GM21381 (cell line): ENCODE data around the gene CAPN5.
"Not testable (repeated sequence)": the region's sequence is repeated elsewhere in the genome, so short reads cannot be mapped to it uniquely, and the experiment has no call there.

Experiments
- ATAC-seq: cut with Tn5 transposase; IDR thresholded peaks from one replicate; pipeline ENCODE4 v1.9.1; 2021; ENCODE audit warnings: mild to moderate bottlenecking, moderate library complexity; ENCODE audit not compliant: unreplicated experiment

CAPN5 gene

GRCh38 chr11:77095551-77096490 lies 29.1 kb downstream of the CAPN5 start:
- no peak for ATAC-seq

DNA sequence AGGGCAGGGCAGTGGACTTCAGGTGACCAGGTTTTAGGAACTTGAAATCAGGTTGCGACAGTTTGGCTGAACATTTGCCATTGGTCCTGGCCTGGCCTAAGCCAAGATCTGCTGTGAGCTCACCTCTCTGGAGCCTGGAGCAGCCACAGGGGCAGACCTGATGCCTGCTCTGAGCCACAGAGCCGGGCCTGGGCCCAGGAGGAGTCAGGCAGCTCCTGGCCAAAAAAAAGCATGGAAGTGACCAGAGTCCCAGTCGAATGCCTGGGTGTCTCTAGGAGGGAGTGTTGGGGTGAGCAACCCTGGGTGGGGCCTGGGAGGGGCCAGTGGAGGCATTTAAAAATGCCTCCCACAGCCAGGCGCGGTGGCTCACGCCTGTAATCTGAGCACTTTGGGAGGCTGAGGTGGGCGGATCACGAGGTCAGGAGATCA lies 29.8 kb downstream of the CAPN5 start:
- ATAC-seq, result no peak

DNA sequence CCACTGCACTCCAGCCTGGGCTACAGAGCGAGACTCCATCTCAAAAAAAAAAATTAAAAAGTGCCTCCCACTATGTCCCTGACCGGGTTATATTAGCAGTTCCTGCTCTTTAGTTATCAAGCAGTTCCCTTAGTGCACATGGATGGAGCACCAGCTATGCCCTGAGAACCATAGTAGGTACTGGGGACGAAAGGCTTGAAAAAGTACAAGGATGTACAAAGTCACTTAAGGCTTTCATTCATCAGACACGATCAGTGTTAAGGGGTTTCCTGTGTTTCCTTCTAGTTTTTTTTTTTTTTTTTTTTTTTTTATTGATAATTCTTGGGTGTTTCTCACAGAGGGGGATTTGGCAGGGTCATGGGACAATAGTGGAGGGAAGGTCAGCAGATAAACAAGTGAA lies 30.4 kb downstream of the CAPN5 start:
- ATAC-seq, result not testable (repeated sequence)

- ATAC-seq, result no peak
These were observed 33.6 kb downstream of the CAPN5 start for GRCh38 chr11:77100166-77101042.

GRCh38 chr11:77101043-77101537 lies 34.3 kb downstream of the CAPN5 start:
- ATAC-seq, result no peak

- ATAC-seq, result no peak
These were observed 35.8 kb downstream of the CAPN5 start, which contains the start of gene OMP for GRCh38 chr11:77102246-77103210. Gene OMP (plus strand): TSS chr11:77102840. CDS start chr11:77102840, 0 bp downstream.

GRCh38 chr11:77103319-77103718 lies 36.5 kb downstream of the CAPN5 start:
- ATAC-seq, result no peak

GRCh38 chr11:77104727-77105126 lies 38.0 kb downstream of the CAPN5 start:
- no peak for ATAC-seq

DNA sequence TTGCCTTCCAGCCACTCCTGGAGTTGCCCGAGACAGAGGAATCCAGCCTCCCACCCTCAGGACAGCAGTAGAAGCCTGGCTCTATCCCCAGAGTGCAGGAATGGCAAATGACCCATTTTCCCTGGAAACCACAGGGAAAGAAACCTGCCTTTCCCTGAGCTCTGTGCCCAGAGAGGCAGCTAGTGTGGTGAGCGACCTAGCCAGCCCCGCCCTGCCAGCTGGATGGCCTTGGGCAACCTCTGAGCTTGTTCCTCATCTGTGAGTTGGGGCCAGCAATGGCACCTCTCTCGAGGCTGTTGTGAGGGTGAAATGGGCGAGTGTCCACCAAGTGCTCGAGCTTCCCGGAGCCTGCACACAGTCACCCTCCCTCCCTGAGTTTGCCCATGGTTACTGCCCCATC lies 39.5 kb downstream of the CAPN5 start:
- no peak for ATAC-seq

DNA sequence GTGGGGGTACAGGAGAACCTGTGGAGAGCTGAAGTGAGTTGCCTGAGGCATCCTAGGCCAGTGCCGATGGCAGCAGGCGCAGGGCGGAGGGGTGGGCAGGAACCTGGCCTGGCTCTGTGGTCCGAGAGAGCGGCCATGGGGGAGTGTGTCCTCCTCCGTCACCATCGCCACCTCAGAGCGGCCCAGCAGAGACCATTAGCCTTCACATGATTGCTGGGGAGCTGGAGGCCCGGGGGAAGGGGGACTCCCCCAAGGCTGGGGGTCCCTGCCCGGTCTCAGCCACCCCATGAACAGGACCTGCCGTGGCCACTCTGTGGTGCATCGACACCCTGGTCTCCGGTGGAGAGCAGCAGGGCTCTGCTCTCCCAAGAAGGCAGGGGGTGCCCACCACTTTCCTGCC lies 40.0 kb downstream of the CAPN5 start:
- no peak for ATAC-seq

GRCh38 chr11:77107950-77108349 lies 41.2 kb downstream of the CAPN5 start:
- ATAC-seq, result no peak

GRCh38 chr11:77108436-77108835 lies 41.7 kb downstream of the CAPN5 start:
- ATAC-seq, result no peak

- no peak for ATAC-seq
These were observed 42.7 kb downstream of the CAPN5 start for GRCh38 chr11:77109236-77110019.

DNA sequence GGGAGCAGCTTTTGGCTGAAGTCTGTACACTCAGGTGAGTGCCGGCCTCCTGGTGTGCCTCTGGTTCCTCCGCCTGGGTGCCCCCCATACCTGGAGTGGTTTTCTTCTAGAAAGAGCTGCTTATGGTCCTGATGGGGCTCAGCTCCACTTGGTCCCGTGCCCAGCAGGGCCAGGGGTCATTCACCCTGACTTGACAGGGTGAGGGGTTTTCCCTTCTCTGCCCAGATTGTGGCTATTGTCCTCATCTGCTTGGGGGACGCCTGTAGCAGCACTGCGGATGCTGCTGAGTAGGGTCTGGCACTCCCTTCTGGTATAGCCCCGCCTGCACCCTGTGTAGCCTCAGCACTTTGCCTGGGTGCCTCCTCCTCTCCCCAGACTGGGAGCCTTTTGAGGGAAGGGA lies 44.1 kb downstream of the CAPN5 start:
- ATAC-seq, result no peak

DNA sequence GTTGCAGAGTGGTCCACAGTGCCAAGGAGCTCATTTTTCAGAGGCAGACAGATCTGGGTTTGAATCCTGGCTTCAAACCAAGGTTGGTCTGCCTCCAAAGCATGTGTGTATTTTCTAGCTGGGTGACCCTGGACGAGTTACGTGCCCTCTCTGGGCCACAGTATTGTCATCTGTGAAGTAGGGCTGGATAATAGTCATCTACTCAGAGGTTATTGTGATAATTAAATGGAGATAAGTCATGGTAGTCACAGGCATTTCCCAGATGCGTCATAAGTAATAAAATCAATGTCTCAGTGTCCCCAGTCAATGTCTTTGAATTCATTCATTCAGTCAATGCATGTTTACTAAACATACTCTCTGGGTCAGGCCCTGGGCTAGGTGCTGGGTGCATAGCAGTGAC lies 44.5 kb downstream of the CAPN5 start:
- no peak for ATAC-seq

DNA sequence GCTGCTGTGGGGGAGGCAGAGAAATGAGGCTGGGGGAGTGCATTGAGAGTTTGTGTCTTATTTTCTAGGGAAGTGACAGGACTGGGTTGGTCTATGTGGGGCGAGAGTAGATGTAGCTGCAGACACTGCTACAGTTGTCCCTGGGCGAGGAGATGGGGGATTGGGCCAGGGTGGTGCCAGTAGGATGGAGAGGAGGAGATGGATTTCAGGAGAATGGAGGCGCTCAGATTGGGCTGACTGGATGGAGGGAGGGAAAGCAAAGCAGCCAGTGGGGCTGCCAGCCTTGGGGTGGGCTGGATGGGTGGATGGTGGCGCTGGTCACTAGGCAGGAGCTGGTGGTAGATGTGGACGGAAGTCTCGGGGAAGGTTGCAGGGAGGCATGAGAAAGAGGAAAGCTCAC lies 45.2 kb downstream of the CAPN5 start:
- ATAC-seq, result no peak

DNA sequence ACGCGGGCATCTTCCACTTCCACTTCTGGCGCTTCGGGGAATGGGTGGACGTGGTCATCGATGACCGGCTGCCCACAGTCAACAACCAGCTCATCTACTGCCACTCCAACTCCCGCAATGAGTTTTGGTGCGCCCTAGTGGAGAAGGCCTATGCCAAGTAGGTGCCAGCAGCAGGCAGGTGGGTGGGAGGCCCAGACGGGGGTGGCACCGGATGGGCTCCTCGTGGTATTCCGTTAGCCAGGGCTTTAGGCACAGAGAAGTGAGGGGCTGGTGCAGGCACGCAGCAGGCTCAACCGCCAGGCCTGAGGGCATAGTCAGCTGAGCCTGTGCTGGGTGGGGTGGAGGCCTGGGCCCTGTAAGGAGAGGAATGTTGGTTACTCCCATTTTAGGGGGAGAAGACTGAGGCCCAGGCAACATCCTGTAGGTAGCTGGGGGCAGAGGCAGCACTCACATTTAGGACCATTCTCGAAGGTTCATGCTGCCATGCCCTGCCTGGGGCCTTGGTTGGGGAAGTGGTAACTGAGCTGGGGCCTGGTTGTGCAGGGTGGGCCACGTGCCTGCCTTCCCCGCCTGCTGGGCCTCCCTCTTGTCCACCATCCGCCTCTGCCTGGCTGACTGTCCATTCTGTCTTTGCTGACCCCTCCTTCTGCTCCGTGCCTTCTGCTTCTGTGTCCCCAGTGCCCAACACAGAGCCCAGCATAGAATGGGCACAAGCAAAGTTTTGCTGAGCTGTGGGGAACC lies 46.0 kb downstream of the CAPN5 start:
- no peak for ATAC-seq

DNA sequence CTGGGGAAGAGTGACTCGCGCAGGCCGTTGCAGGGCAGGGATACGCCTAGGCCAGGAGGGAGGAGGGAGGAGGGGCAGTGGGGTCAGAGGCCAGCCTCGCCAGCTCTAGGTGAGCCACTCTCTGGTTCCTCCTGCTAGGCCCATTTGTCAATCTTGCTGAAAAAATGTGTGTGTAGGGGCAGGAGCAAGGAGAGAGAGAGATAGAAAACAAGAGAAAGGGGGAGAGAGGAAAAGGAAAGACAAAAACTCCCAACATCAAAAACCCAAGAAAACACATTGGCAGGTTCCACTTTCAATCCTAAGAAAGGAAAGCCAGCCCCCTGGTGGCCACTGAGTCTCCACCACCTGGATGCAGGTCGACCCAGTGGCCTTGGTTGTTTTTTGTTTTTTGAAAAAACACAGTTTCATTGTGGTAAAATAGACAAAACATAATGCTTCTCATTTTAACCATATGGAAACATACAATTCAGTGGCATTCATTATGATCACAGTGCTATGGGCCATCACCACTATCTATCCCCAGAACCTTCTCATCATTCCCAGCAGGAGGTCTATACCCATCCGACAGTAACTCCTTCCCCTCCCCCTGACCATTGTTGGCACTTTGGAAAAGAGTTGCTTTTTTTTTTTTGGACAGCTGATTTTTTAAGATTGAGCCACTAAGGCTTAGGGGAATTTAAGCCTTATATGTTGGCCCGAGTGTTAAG lies 46.8 kb downstream of the CAPN5 start:
- ATAC-seq, result no peak
